Ovary (tissue), 3 donors: ENCODE measurements around the gene EIF6.

Experiments used
- POLR2A ChIP-seq: fragments of 450-650 bp; IDR thresholded peaks from one replicate; pipeline ENCODE4 v1.6.1; 2017; ENCODE audit warnings: antibody characterized with exemption, mild to moderate bottlenecking, moderate library complexity
- TF ChIP-seq, protein P1 (sequence below), 3 donors: fragments of 450-650 bp in 2 of 3; fragments of 200-600 bp in 1 of 3; IDR thresholded peaks; one replicate each; pipeline versions ENCODE4 v1.5.1 to v1.8.0; 2016 to 2022; ENCODE audit warnings: antibody characterized with exemption in 3 of 3, mild to moderate bottlenecking in 1 of 3
- donor health status: DM: no; HTN: no; CAD: no.

- TF ChIP-seq, protein P1, sequence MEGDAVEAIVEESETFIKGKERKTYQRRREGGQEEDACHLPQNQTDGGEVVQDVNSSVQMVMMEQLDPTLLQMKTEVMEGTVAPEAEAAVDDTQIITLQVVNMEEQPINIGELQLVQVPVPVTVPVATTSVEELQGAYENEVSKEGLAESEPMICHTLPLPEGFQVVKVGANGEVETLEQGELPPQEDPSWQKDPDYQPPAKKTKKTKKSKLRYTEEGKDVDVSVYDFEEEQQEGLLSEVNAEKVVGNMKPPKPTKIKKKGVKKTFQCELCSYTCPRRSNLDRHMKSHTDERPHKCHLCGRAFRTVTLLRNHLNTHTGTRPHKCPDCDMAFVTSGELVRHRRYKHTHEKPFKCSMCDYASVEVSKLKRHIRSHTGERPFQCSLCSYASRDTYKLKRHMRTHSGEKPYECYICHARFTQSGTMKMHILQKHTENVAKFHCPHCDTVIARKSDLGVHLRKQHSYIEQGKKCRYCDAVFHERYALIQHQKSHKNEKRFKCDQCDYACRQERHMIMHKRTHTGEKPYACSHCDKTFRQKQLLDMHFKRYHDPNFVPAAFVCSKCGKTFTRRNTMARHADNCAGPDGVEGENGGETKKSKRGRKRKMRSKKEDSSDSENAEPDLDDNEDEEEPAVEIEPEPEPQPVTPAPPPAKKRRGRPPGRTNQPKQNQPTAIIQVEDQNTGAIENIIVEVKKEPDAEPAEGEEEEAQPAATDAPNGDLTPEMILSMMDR (IDR thresholded peaks at IDR 0.05) = no peak
- TF ChIP-seq POLR2A = no peak
Measured at GRCh38 chr20:35235881-35236280, 48.7 kb downstream of the EIF6 start.
